Mucosa of gallbladder (tissue), 1 donor: ENCODE results near the gene METTL9. TPM values are rescaled to one million over a fixed set of nuclear protein-coding genes. Genes with fewer than 3 reads are reported as not detected.

Experiments
- DNase-seq: peaks from one replicate; pipeline ENCODE4 v3.0.0-alpha.2; 2020; ENCODE audit warnings: low spot score
- total RNA-seq: library from RNA; stranded (reverse); gene quantifications from one replicate; pipeline ENCODE4 v1.2.1, GENCODE V29; 2021
- donor health status: DM: no; HTN: no; CAD: no.

Gene METTL9
- total RNA-seq, 1 donor from 2014 or later: 72.1 TPM

GRCh38 chr16:21704266-21704665 lies 104.9 kb downstream of the METTL9 start:
- no peak for DNase-seq

GRCh38 chr16:21704733-21705132 lies 105.4 kb downstream of the METTL9 start:
- no peak for DNase-seq

Other genes with a start within 250 kb of the METTL9 start
- gene IGSF6, start 53.0 kb downstream of the METTL9 start, total RNA-seq: 11.5 TPM
- 0.46 TPM for gene OTOA, start 64.4 kb downstream of the METTL9 start, total RNA-seq